PC-9 (cell line): ENCODE data around the gene IL3RA.

ENCODE experiments used
- CTCF ChIP-seq: fragments of 200-600 bp; sonication (generic); conservative IDR thresholded peaks from 2 replicates; pipeline ENCODE4 v1.6.1; 2017; ENCODE audit warnings: mixed run types, antibody characterized with exemption, mild to moderate bottlenecking, moderate library complexity
- EZH2 ChIP-seq: fragments of 200-600 bp; sonication (generic); IDR thresholded peaks from 2 replicates; pipeline ENCODE4 v1.8.0; 2017; ENCODE audit warnings: antibody characterized with exemption, low read depth

DNA sequence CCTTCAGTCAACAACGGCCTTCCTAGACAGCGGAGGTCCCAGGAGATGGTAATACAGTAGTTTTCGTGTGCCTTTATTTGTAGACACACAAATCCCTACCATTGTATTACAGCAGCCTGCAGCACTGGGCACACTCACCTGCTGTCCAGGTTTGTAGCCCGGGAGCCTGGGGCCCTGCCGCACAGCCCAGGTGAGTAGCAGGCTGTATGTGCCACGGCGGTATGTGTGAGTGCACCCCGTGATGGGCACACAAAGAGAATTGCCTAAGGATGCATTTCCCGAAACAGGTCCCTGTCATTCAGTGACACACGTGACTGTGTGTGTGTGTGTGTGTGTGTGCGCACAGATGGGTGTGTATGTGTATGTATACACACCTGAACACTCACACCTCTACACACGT, 63.5 kb downstream of the IL3RA start:
- no peak for TF ChIP-seq CTCF
- no peak for TF ChIP-seq EZH2
